ENCODE data around the gene MTIF2.
"Not testable (repeated sequence)": the region's sequence is repeated elsewhere in the genome, so short reads cannot be mapped to it uniquely, and the experiment has no call there.

Gene MTIF2

GRCh38 chr2:55268288-55268906, 634 bp downstream of the MTIF2 start:
- Mint-ChIP-seq H3K4me1 (peaks cover 14% of the 10 kb centered on the region), H3K9me3 (no peaks in the 10 kb centered on the region), H3K27ac (peak overlapping the region; percentile 95), H3K4me3 (peak overlapping the region; percentile 92), H3K36me3 (peaks cover 45% of the 10 kb centered on the region)
- DNase-seq (ENCODE audit: low spot score in 2 of 2), result no peak
- ATAC-seq, result no peak

- not testable (repeated sequence) for H3K4me1 Mint-ChIP-seq; H3K9me3 Mint-ChIP-seq; H3K4me3 Mint-ChIP-seq; H3K27ac Mint-ChIP-seq; ATAC-seq; DNase-seq (ENCODE audit: low spot score in 2 of 2)
- peaks cover 94% of the 10 kb centered on the region for H3K36me3 Mint-ChIP-seq
Measured at GRCh38 chr2:55259586-55259985, 9.4 kb downstream of the MTIF2 start.

- no peak for ATAC-seq
- H3K9me3 Mint-ChIP-seq, result no peaks in the 10 kb centered on the region
- H3K4me1 Mint-ChIP-seq, result no peaks in the 10 kb centered on the region
- DNase-seq (ENCODE audit: low spot score in 2 of 2), result no peak
- no peak overlapping the region for H3K4me3 Mint-ChIP-seq
- peaks cover 91% of the 10 kb centered on the region for H3K36me3 Mint-ChIP-seq
- no peak overlapping the region for H3K27ac Mint-ChIP-seq
Measured at GRCh38 chr2:55252832-55253231, 16.2 kb downstream of the MTIF2 start.

GRCh38 chr2:55247025-55247424, 22.0 kb downstream of the MTIF2 start:
- H3K27ac Mint-ChIP-seq, result no peak overlapping the region

GRCh38 chr2:55245411-55245810, 23.6 kb downstream of the MTIF2 start:
- Mint-ChIP-seq H3K4me1 (no peaks in the 10 kb centered on the region), H3K4me3 (no peak overlapping the region), H3K9me3 (no peaks in the 10 kb centered on the region), H3K27ac (peak overlapping the region; percentile 75), H3K36me3 (peaks cover 89% of the 10 kb centered on the region)
- no peak for ATAC-seq
- DNase-seq (ENCODE audit: low spot score in 2 of 2), result no peak

More at GRCh38 chr2:55247025-55247424, 22.0 kb downstream of the MTIF2 start:
- ATAC-seq, result no peak
- no peak for DNase-seq (ENCODE audit: low spot score in 2 of 2)
- no peaks in the 10 kb centered on the region for H3K4me1 Mint-ChIP-seq
- no peak overlapping the region for H3K4me3 Mint-ChIP-seq
- H3K36me3 Mint-ChIP-seq, result peaks cover 89% of the 10 kb centered on the region
- H3K9me3 Mint-ChIP-seq, result no peaks in the 10 kb centered on the region

GRCh38 chr2:55242617-55243016, 26.4 kb downstream of the MTIF2 start:
- no peak overlapping the region for H3K4me3 Mint-ChIP-seq
- H3K4me1 Mint-ChIP-seq, result no peaks in the 10 kb centered on the region
- DNase-seq (ENCODE audit: low spot score in 2 of 2) (no peak), ATAC-seq (no peak)
- peak overlapping the region; percentile 9 for H3K27ac Mint-ChIP-seq
- H3K9me3 Mint-ChIP-seq, result no peaks in the 10 kb centered on the region
- H3K36me3 Mint-ChIP-seq, result peaks cover 89% of the 10 kb centered on the region

- ATAC-seq; H3K4me1 Mint-ChIP-seq; DNase-seq (ENCODE audit: low spot score in 2 of 2); H3K27ac Mint-ChIP-seq; H3K4me3 Mint-ChIP-seq; H3K9me3 Mint-ChIP-seq: not testable (repeated sequence)
- peaks cover 90% of the 10 kb centered on the region for H3K36me3 Mint-ChIP-seq
Measured at GRCh38 chr2:55241582-55241981, 27.4 kb downstream of the MTIF2 start.

GRCh38 chr2:55239656-55240222, 29.3 kb downstream of the MTIF2 start:
- Mint-ChIP-seq H3K9me3 (no peaks in the 10 kb centered on the region), H3K4me1 (peaks cover under 1% of the 10 kb centered on the region), H3K27ac (no peak overlapping the region), H3K4me3 (no peak overlapping the region), H3K36me3 (peaks cover 92% of the 10 kb centered on the region)
- DNase-seq (ENCODE audit: low spot score in 2 of 2), result no peak
- no peak for ATAC-seq

GRCh38 chr2:55236992-55237543, 32.0 kb downstream of the MTIF2 start:
- Mint-ChIP-seq H3K4me1 (peaks cover 18% of the 10 kb centered on the region), H3K4me3 (no peak overlapping the region), H3K9me3 (no peaks in the 10 kb centered on the region), H3K36me3 (peaks cover 99% of the 10 kb centered on the region), H3K27ac (no peak overlapping the region)
- ATAC-seq (no peak), DNase-seq (ENCODE audit: low spot score in 2 of 2) (no peak)

GRCh38 chr2:55235724-55236538, 33.1 kb downstream of the MTIF2 start:
- Mint-ChIP-seq H3K27ac (peak overlapping the region; percentile 99), H3K36me3 (peaks cover 91% of the 10 kb centered on the region), H3K9me3 (no peaks in the 10 kb centered on the region), H3K4me3 (peak overlapping the region; percentile 96), H3K4me1 (peaks cover 25% of the 10 kb centered on the region)
- ATAC-seq (no peak), DNase-seq (ENCODE audit: low spot score in 2 of 2) (no peak)

- Mint-ChIP-seq H3K4me1 (peaks cover 41% of the 10 kb centered on the region), H3K9me3 (no peaks in the 10 kb centered on the region), H3K27ac (peak overlapping the region; percentile 99), H3K4me3 (peak overlapping the region; percentile 96), H3K36me3 (peaks cover 68% of the 10 kb centered on the region)
- no peak for ATAC-seq
- DNase-seq (ENCODE audit: low spot score in 2 of 2), result no peak
Measured at GRCh38 chr2:55233658-55233940, 35.4 kb downstream of the MTIF2 start.

GRCh38 chr2:55232863-55233657, 36.0 kb downstream of the MTIF2 start:
- Mint-ChIP-seq H3K4me3 (peak overlapping the region; percentile 96), H3K27ac (peak overlapping the region; percentile 99), H3K4me1 (peaks cover 45% of the 10 kb centered on the region), H3K36me3 (peaks cover 62% of the 10 kb centered on the region), H3K9me3 (no peaks in the 10 kb centered on the region)
- peak; percentile 26 to 77 for DNase-seq (ENCODE audit: low spot score in 2 of 2)
- ATAC-seq, result peak; percentile 62

- ATAC-seq (peak; percentile 93), DNase-seq (ENCODE audit: low spot score in 2 of 2) (peak; percentile 92 to 97)
- peak within 1 kb of the TSS; percentile 96 for H3K4me3 Mint-ChIP-seq
- peaks cover 54% of the 10 kb centered on the region for H3K36me3 Mint-ChIP-seq
- peaks cover 52% of the 10 kb centered on the region for H3K4me1 Mint-ChIP-seq
- H3K27ac Mint-ChIP-seq, result peak within 1 kb of the TSS; percentile 99
- H3K9me3 Mint-ChIP-seq, result no peaks in the 10 kb centered on the region
Measured at GRCh38 chr2:55232084-55232862, 36.8 kb downstream of the MTIF2 start, which contains the start of the genes CLHC1 and RPS27A. CLHC1 (minus strand) TSS chr2:55232293; CDS start chr2:55222411, 9,882 bp downstream. RPS27A (plus strand) TSS chr2:55232688; CDS start chr2:55232825, 137 bp downstream.

- peak overlapping the region; percentile 99 for H3K27ac Mint-ChIP-seq
- H3K36me3 Mint-ChIP-seq, result peaks cover 48% of the 10 kb centered on the region
- no peaks in the 10 kb centered on the region for H3K9me3 Mint-ChIP-seq
- peak overlapping the region; percentile 96 for H3K4me3 Mint-ChIP-seq
- ATAC-seq, result peak; percentile 0
- no peak for DNase-seq (ENCODE audit: low spot score in 2 of 2)
- H3K4me1 Mint-ChIP-seq, result peaks cover 52% of the 10 kb centered on the region
Measured at GRCh38 chr2:55231546-55232083, 37.4 kb downstream of the MTIF2 start.
